Activated T-helper 1 cell treated with Interleukin-2 at 50 U/mL for 16 hours (primary cell): ENCODE measurements around the gene SMLR1.

ENCODE experiments used
- DNase-seq: peaks from one replicate; pipeline ENCODE4 v3.0.0-alpha.2; 2020; ENCODE audit warnings: low read depth

Gene SMLR1

GRCh38 chr6:130824978-130825694 is 2.1 kb upstream of the SMLR1 start:
- DNase-seq: no peak

- DNase-seq: no peak
These were observed 1.3 kb upstream of the SMLR1 start for GRCh38 chr6:130825772-130826441.

DNA sequence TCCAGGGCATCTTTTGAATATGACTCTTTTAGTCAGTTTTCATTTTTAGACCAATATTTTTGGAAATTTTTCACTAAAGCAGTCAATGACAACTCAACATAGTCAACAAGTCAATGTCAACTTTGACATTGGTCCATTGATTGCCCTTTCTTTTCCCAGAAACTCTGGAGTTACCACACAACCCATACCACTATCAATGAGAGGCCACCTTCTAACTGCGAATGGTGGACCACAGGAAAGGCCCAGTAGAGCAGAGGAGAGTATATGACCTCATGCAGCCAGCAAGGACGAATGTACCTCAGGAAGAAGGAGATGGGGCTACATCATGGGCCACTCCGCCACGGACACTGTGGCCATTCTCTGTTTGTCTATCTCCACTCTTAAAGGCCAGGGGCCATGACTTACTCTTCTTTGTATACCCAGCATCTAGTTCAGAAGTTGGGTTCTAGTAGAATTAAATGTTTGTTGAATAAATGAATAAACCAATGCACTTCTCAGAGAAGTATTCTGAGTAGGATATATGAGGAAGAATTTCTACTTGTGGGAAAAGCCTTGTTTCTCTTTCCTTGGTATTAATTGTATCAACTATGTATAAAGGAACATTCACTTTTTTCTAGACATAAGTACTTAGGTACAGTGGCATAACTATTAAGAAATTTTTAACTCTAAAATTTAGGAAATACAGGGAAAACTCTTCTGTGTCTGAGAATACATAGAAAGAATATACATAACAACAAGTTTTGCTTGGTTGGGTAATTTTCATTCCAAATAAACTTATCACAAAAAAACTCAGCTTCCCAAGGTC is 562 bp upstream of the SMLR1 start:
- no peak for DNase-seq

DNA sequence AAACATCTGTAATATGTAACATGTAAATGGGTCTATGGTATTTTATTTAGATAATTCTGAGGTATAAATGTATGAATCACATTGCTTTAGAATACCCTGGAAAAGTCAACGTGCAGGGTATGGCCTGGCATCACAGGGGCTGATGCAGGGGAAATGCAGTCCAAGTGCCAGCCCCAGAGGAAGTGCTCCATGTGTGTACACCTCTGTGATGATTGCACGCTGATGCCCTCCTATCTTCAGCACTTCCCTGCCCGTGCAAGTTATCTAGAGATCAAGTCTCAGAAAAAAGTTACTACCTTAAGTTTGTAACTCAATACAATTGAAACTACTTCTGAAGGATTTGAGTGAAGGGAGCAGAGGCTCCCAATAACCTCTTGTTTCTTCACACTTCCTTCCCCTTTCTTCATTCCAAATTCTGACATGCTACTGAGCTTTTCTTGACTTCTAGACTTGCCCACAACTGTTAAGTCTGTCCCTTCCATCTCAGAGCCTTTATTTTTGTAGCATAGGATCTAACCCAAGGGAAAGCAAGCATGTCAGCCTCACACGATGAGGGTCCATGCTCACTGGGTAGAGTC is 2.2 kb downstream of the SMLR1 start:
- no peak for DNase-seq

DNA sequence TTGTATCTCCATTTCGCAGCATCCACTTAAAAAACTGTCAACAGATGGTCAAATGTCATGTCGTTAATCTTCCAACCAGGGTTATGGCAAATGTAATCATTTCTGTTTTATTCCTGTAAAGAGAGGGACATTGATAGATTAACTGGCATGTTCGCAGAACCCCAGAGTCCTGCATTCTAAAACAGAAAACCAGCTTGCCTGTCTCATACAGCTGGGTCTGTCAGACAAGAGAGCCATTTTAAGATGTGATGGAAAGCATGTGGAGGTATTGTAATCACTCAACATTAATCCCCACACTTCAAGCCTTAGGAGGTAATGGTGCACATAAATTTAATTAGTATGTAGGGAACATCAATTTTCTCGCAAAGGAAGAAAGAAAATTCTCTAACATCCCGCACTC is 4.4 kb downstream of the SMLR1 start:
- no peak for DNase-seq

GRCh38 chr6:130833569-130833968 is 6.4 kb downstream of the SMLR1 start:
- DNase-seq: no peak

- no peak for DNase-seq
These were observed 7.5 kb downstream of the SMLR1 start for GRCh38 chr6:130834482-130835251.

DNA sequence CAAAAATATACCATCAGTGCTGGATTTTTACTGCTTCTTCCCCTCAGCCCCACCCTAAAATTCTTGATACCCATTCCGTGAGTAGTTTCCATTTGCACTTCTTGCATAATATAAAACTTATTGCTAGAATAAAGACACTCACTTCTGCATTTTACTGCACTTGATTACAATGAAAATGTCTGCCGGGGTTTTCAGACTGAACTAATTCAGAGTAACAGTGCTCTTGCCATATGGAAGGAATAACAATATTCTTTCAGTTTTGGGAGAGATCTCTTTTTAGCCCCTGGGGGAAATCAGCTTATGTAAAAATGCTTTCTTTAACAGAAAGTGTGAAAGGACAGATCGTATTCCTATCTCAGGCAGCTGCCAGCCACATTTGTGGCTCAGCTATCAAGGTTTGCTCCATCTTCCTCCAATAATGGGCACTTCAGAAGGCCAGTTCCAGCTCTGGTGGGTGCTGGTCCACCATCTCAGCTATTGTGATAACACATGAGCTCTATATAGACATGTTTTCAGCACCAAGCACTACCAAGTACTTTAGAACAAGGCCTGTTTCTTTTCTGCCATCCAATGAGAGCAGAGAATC is 8.9 kb downstream of the SMLR1 start:
- no peak for DNase-seq

DNA sequence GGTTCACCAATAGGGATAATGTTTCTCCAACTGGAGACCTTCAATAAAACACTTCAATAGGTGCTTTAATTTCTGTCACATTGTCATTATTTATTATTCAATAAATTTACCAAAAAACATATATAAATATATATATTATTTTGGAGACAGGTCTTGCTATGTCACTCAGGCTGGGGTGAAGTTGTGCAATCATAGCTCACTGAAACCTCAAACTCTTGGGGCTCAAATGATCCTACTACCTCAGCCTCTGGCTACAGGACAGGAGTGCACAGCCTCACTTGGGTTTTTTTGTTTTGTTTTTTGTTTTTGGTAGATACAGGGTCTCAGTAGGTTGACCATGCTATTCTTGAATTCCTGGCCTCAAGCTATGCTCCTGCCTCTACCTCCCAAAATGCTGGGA is 9.9 kb downstream of the SMLR1 start:
- no peak for DNase-seq

GRCh38 chr6:130838250-130838860 is 11.1 kb downstream of the SMLR1 start:
- no peak for DNase-seq

DNA sequence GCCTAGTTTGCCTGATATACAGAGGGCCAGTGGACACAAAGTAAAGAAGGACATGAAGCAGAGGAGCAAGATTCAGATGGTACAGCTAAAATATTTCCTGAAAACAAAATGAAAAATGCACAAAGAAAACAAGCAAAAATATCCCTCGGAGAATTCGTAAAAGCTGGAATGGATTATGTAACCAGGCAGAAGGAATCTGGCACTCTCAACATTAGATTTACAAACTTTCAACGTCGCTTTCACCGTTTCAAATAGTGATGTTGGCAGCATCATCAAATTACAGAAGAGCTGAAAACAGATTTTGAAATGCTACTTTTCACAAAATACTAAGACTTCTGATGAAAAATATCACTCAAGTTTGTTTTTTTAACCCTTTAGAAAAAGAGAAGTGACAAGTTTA is 11.7 kb downstream of the SMLR1 start:
- DNase-seq: no peak

DNA sequence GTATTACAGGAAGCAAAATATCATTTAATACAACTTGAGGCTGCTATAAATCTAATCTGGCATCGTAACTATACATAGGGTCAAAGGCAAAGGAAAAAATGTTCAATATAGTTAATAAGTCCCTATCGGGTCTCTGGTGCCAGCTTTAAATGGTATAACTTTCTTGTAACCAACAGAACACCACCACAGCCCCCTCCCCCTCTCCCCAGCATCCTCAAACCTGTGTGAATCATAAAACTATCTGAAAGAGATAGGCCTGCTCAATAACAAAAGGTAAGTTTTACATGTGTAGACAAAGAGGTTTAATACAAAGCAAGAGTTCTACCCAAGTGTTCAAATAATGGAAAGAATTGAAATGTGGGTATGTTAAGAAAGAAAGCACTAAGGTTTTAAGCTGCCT is 12.2 kb downstream of the SMLR1 start:
- DNase-seq: no peak

DNA sequence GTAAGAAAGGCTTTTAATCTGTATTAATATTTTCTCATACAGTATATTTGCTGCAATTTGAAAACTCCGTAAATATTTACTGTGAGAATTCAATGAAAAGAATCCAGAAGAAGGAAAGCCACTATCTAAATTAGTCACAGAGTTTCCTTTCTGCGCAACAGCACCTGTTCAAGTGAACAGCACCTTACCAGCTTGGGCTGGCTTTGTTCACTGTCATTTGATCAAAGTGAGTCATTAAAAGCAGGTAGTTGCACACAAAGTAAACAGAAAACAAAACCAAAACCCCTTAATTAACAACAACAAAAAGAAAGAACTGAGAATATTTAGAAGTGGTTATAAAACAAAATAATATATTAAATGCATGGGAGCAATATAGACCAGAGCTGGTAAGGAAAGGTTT is 12.8 kb downstream of the SMLR1 start:
- no peak for DNase-seq

DNA sequence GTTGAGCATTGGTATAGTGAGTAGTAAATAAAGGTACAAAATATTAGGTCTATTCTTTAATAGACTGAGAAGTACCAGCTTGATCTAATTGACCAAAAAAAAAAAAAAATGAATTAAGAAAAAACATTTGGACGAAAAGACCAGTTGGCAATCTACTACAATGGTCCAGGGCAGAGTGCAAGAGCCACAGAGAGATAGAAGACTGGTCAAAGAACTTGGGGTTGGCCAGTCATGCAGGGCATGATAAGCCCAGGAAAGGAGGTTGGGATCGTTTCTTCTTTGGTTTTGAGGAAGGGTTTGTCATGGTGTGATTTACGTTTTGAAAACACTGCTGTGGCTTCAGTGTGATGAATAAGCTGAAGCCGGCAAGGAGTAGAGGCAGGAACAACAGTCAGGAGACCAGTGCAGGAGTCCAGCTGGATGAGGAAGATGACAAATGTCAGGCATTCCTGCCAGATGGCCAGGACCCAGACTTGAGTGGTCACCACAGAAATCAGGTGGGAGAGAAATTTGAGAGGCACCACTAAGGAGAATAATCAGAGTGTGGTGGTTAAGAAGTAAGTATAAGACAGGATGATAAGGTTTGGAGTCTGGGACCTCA is 14.0 kb downstream of the SMLR1 start:
- no peak for DNase-seq

DNA sequence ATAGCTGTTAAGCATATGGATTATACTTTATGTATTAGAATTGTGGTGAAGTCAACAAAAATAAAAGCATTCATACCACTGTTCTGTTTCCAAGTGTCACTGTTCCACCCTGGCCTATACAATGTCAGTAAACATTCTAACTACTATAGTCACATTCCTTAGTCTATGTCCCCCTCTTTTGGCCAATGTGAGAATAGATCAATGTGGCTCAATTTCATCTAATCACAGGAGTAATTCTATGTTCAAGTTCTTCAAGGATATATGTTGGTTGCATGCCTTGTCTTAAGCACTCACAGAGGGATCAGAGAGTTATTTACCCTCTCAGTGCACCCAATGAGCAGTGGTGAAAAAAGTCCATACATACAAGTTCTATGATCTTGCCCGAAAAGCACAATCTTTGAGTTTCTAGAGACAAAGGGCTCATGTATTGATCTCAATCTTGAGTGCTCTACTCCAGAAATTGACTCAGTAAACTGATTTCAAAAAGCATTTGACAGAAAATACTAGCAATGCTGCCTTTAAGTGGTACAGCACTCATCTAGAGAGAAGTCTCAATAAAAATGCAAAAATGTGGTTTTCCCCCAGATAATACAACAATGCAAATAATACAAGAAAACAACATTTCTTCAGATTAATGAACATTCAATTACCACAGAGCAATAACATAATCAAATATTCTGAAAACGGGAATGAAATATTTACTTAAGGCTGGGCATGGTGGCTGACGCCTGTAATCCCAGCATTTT is 16.5 kb downstream of the SMLR1 start:
- DNase-seq: no peak

- DNase-seq: no peak
These were observed 19.3 kb downstream of the SMLR1 start for GRCh38 chr6:130846501-130846900.

DNA sequence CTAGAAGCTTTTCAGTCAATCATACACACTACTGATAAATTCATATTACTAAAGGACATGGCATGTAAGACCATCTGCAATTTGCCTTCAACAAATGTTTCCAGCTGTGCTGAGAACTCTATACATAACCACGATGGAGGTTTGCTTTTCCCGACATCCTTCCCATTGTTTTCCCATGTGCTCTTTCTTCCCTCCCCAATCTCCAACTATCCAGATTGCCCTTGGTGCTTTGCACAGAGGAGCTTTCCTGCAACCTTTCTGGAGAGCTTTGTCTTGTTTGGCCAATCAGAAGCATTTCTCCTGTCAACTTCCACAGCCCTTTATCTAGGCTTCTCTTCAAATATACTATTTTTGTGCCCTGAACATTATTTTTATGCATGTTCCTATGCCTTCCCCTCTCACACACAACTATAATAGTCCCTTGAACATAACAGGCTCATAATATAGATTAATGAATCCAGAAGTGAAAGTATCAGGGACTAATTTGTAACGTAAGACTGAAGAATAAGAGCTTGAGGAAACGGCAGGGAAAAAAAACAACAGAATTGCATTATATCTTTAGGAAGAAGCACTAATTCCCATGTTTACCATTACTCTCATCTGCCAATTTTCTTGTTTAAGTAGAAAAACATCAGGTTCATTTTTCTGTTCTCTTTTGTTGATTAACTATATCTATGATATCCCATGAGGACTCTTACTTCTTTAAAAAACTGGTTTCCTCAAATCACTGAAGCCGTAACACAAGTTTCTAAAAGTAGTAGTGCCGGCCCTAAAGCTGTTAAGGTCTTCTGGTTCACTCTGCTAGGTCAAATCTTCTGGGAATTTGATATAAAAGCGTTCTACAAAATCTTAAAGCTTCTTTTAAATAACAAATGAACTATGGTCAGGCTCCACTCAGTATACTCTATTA is 20.1 kb downstream of the SMLR1 start:
- DNase-seq: no peak

- no peak for DNase-seq
These were observed 21.7 kb downstream of the SMLR1 start for GRCh38 chr6:130848945-130849344.

DNA sequence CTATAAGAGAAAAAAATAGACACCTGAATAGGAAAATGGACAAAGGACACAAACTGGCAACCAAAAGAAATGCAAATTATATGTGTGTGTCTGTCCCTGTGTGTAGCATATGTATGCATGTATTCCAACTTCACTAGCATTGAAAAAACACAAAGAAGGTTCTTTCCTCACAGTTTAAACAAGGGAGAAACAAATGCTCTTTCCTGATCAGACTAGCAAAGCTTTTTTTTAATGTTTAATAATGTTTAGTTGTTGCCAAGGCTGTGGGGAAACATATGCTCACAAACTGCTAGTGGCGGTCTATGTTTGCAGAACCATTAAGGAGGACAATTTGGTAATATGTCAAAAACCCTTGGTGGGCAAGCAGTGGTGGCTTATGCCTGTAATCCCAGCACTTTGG is 22.4 kb downstream of the SMLR1 start:
- no peak for DNase-seq
